Mesenteric fat pad (tissue), 1 donor: ENCODE measurements around the gene DMRTB1. TPM values are rescaled to one million over a fixed set of nuclear protein-coding genes. Genes with fewer than 3 reads are reported as not detected.
"Not testable (repeated sequence)": the region's sequence is repeated elsewhere in the genome, so short reads cannot be mapped to it uniquely, and the experiment has no call there.

ENCODE experiments used
- DNase-seq: peaks from one replicate; pipeline ENCODE4 v3.0.0-alpha.2; 2020; ENCODE audit warnings: low spot score
- total RNA-seq: library from RNA; stranded (reverse); fragmentation: NEBNext Ultra II Directional; extraction: Animal tissue kit (Norgen Biotek cat#: 25700); gene quantifications from one replicate; pipeline ENCODE4 v1.2.1, GENCODE V29; 2021
- donor health status: DM: yes; HTN: yes; CAD: no.

Gene DMRTB1
- total RNA-seq, 1 donor from 2014 or later, result not detected

- not testable (repeated sequence) for DNase-seq
Observed at GRCh38 chr1:53434405-53435007, 24.7 kb upstream of the DMRTB1 start.

GRCh38 chr1:53435151-53435550, 24.0 kb upstream of the DMRTB1 start:
- DNase-seq, result no peak

- no peak for DNase-seq
Observed at GRCh38 chr1:53438427-53439336, 20.5 kb upstream of the DMRTB1 start.

- no peak for DNase-seq
Observed at GRCh38 chr1:53439337-53440207, 19.6 kb upstream of the DMRTB1 start.

GRCh38 chr1:53440633-53441032, 18.6 kb upstream of the DMRTB1 start:
- no peak for DNase-seq

GRCh38 chr1:53442299-53442698, 16.9 kb upstream of the DMRTB1 start:
- no peak for DNase-seq

GRCh38 chr1:53446051-53446450, 13.1 kb upstream of the DMRTB1 start:
- peak; percentile 8 for DNase-seq

DNA sequence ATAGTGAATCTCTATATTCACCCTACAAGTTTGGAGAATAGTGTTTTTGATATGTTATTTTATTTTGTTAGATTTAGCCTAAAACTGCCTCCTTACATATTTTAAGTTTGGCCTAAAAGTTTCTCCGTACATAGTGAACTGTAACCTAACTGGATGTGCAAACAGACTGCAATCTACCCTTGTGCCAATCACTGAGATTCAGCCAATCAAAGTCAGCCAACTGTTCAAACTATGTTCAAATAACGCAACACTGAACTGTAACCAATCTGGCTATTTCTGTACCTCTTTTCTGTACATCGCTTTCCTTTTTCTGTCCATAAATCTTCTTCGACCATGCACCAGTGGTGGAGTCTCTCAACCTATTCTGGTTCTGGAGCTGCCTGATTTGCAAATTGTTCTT, 11.8 kb upstream of the DMRTB1 start:
- DNase-seq, result no peak

DNA sequence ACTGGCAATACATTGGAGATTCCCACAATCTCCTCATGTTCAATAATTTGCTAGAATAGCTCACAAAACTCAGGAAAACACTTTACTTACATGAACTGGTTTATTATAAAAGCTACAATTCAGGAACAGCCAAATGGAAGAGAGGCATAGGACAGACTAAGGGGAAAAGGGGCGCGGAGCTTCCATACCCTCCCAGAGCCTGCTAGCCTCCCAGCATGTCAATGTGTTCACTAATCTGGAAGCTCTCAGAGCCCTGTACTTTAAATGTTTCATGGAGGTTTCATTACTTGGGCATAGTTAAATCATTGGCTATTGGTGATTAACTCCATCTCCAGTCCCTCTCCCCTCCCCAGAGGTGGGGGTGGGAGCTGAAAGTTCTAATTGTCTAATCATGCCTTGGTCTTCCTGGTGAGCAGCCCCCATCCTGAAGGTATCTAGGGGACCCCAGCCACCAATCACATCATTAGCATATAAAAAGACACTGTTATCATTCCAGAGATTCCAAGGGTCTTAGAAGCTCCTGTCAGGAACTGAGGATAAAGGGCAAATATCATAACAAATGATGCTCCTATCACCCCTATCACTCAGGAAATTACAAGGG, 10.9 kb upstream of the DMRTB1 start:
- DNase-seq, result peak; percentile 30

DNA sequence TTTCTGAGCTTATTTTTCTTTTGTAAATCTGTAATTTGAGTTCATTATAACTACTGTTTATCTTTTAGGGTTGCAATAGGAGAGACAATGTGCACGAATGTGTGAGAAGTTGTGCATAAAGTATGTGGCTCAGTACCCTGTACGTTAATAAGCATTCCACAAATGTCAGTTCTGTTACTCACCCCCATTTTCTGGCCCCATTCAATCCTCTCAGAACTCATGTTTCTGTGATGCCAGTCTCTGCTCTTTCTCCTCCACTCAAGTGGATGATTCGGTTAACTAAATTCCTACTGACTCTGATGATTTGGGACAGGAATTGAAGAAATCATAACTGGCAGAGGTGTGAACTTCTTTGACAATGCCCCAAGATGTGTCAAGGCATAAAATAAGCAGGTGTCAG, 10.2 kb upstream of the DMRTB1 start:
- DNase-seq, result no peak

DNA sequence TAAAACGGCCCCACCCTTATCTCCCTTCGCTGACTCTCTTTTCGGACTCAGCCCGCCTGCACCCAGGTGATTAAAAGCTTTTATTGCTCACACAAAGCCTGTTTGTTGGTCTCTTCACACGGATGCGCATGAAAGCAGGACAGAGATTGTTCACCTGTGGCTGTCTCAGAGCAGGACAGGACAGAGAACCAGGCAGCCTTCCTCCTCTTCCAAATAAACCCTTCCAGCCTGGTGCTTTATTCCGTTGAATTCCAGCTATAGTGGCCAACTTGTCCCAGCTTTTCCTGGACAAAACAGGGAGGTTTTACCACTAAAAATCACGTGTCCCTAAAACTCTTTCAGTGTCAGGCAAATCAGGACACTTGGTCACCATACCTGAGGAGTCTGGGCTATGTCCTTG, 9.5 kb upstream of the DMRTB1 start:
- no peak for DNase-seq

DNA sequence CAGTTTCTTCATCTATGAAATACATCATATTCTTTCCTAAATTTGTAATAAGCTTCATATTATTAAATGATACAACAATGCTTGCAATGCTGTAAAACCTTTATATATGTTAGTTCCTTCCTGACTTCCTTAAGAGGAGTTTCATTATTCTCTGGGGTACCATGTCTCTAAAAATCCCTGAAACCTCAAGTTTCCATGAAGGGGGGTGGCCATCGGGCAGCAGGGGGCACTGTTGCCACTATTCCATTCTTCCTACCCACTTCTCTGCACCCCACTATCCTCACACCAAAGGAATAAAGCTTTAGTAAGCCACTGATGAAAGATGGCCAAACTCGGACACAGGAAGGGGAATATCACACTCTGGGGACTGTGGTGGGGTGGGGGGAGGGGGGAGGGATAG, 9.0 kb upstream of the DMRTB1 start:
- peak; percentile 18 for DNase-seq

DNA sequence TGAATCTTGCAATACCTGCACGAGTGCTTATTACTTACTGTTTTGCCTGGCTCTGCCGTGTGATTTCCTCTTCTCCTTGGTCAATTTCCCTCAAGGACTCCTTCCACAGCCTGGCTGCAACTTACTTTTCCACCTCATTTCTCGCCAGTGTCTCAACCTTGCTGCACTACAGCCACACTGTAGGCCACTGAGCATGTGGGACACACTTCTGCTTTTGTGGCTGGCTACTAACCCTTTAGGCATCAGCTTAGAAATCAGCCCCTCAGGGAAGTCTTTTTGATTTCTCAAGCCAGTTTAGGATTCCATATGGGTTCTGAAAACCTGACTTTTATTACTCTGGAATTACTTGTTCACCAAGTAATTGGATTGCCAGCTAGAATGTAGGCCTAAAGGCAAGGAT, 5.2 kb upstream of the DMRTB1 start:
- peak; percentile 11 for DNase-seq

DNA sequence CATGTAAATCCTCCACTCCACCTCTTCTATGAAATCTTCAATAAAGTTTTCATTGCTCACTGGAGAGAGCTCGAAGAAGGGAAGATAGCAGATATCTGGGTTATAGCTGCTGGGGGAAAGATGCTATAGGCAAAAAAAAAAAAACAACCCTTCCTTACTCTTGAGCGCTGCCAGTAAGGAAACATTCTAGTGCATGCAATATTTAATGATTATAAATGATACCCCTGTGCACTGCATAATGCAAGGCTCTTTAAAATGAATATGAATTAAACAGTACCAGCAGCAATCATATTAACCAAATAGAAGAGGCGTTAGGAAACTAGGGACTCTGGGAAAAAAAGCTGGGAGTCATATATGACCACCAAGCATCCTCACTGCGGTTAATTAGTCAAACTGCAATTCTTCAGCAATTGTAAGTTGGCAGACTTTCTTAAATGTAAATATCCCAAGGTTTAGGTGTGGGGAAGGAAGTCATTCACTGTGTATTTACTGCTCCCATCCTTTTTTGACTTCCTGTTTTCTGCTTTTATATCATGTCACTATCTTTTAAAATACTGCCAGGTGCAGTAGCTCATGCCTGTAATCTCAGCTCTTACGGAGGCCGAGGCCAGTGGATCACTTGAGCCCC, 3.7 kb upstream of the DMRTB1 start:
- DNase-seq, result no peak

DNA sequence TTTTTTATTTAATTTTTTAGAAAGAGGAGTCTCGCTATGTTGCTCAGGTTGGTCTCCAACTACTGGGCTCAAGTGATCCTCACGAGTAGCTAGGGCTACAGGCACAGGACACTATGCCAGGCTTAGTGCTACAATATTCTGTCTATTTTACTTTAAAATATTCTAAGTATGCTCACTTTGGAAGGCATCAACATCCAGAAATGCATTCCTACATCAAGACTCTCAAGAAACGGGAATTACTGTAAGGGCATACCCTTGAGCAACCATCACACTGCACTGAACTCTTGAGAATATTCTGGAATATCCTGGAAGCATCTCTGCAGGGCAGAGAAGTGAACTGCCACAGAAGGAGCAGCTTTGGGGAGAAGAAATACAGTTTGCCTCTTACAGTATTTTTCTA, 565 bp upstream of the DMRTB1 start:
- DNase-seq, result no peak

GRCh38 chr1:53460211-53460634, 1.0 kb downstream of the DMRTB1 start:
- peak; percentile 41 for DNase-seq

GRCh38 chr1:53460666-53461322, 1.6 kb downstream of the DMRTB1 start:
- peak; percentile 82 for DNase-seq

DNA sequence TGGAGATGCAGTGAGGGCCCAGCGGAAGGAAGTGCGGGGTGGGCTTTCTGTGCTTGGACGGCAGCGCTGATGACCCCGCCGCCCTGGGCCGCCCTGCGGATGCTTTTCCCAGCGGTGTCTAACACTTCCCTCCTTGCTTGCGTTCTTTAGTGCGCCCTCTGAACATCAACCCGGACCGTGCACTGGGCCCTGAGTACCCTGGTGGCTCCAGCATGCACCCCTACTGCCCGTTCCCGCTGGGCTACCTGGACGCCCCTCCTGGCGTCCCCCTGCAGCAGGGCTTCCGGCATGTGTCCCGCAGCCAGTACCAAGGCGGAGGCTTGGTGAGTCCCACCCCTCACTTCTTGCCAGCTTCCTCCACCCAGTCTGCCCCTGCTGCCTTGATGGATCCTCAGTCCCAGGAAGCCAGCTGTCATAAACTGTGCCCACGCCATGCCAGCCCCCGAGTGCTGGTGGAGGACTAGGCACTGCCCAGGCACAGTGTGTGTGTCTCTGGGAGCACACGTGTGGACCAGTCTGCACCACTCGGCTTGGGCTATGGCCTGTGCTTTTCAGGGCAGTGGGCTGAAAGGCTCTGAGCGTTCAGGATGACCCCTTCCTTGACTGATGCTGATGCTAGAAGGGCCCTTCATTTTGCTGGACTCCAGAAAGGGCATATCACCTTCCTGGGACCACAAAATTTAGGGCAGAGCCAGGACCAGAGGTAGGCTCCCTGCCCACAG, 2.3 kb downstream of the DMRTB1 start:
- peak; percentile 68 for DNase-seq

DNA sequence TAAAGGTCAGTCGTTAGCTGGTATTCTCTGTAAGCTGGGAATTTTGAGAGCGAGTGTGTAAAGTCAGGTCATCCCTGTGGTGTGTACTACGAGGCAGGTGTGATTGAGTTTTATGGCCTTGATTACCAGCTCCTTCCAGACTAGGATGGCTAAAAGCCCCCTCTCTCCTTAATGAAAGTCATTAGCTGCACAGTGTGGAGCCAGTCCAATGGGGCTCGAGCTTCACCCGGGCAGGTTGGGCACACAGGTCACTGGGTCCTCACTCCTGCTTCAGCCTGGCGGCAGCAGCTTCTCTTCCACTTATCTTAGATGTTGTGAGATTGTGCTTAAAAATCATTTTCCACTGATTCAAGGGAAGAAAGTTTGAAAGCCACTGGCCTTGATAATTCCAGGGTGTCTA, 3.0 kb downstream of the DMRTB1 start:
- peak; percentile 33 for DNase-seq
